ENCODE measurements around the gene EGLN3.

DNA sequence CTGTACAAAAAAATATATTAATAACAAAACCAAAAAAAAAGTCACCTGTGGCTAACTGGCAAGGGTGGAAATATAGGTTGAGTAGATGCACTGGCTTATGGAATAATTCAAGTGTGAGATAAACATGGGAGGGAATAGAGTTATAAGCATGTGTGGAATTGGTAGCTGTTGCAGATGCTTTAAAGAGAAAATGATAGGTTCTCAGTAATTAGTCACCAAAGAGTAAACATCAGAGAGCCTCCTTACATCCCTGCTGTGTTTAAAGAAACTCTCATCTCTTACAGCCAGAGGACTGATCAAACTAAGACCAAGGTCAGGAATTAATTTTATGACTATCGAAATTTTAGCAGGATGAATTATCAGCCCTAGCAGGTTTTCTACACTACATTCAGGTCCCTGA, 70.5 kb downstream of the EGLN3 start:
- TF ChIP-seq POLR2AphosphoS5 (IDR thresholded peaks at IDR 0.05; ENCODE audit: low read depth, low read length) (no peak), GLI4 (CRISPR knock-in tag; IDR thresholded peaks at IDR 0.05; ENCODE audit: borderline replicate concordance) (no peak), CSRNP2 (CRISPR knock-in tag; conservative IDR thresholded peaks at IDR 0.05; ENCODE audit: low read depth) (no peak), CTCF (CRISPR knock-in tag; IDR thresholded peaks at IDR 0.05) (no peak), HCFC1 (IDR thresholded peaks at IDR 0.05; ENCODE audit: low read depth, low read length) (no peak), HOXA5 (CRISPR knock-in tag; IDR thresholded peaks at IDR 0.05) (no peak)
- TF ChIP-seq, protein P1, sequence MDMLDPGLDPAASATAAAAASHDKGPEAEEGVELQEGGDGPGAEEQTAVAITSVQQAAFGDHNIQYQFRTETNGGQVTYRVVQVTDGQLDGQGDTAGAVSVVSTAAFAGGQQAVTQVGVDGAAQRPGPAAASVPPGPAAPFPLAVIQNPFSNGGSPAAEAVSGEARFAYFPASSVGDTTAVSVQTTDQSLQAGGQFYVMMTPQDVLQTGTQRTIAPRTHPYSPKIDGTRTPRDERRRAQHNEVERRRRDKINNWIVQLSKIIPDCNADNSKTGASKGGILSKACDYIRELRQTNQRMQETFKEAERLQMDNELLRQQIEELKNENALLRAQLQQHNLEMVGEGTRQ (IDR thresholded peaks at IDR 0.05; ENCODE audit: low read depth, low read length), result no peak
- TF ChIP-seq, protein P1 (CRISPR knock-in tag; IDR thresholded peaks at IDR 0.05; ENCODE audit: borderline replicate concordance), result no peak
- TF ChIP-seq, protein P2, sequence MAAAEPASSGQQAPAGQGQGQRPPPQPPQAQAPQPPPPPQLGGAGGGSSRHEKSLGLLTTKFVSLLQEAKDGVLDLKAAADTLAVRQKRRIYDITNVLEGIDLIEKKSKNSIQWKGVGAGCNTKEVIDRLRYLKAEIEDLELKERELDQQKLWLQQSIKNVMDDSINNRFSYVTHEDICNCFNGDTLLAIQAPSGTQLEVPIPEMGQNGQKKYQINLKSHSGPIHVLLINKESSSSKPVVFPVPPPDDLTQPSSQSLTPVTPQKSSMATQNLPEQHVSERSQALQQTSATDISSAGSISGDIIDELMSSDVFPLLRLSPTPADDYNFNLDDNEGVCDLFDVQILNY (CRISPR knock-in tag; conservative IDR thresholded peaks at IDR 0.05), result no peak
